NCI-H1048 (cell line): Measurements from ENCODE around the gene COPS9.

Experiments used
- DNase-seq: peaks from one replicate; lab custom pipeline; 2025; lab: John Stamatoyannopoulos, UW

COPS9 gene

GRCh38 chr2:240147911-240148587, 11.9 kb upstream of the COPS9 start:
- DNase-seq, result no peak

GRCh38 chr2:240147382-240147781, 11.3 kb upstream of the COPS9 start:
- DNase-seq, result no peak

DNA sequence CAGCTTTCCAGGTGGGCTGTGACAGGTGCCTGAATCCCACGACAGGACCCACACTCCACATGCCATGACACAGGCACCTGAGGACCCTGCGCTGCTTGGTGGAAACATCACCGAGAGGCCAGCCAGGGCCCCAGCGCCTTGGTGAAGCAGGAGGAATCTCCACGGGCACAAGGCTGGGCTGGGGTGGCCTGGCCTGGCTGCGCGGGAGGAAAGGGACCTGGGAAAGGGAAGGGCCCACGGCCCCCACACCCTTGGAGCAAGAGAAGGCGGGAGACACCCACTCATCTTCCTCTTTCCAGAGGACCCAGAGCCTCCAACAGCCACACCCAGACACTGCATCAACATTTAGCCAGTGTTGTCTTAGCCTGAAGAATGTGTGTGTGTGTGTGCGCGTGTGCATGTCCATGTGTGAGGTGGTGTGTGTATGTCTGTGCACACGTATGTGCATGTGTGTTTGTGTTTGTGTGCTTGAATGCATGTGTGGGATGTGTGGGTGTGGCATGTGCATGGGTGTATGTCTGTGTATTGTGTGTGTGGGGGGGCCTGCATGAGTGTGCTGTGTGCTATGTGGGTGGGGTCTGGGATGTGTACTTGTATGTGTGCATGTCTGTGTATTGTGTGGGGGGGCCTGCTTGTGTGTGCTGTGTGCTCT, 10.6 kb upstream of the COPS9 start:
- DNase-seq, result no peak

DNA sequence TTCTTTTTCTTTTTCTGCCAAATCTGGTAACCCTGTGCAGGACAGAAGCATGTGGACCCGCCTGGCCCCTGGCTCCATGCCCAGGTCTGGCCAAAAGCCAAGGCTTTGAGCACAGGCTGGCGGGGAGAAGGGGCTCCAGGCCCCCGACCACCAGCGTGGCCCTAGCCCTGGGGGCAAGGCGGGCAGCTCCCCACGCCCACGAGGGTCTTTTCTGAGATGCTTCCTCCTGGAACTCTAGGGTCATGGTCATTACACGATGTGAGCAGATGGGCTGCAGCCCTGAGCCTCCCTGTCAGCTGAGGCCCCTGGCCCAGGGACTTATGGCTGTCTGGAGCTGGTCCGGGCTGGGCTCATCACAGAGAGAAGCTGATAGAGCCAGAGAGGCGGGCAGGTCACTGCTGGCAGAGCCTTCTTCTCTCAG, 10.0 kb upstream of the COPS9 start:
- no peak for DNase-seq

GRCh38 chr2:240145461-240145860, 9.4 kb upstream of the COPS9 start:
- DNase-seq, result no peak

- no peak for DNase-seq
These were observed 8.7 kb upstream of the COPS9 start for GRCh38 chr2:240144649-240145261.

GRCh38 chr2:240143801-240144648, 7.9 kb upstream of the COPS9 start:
- DNase-seq, result no peak

DNA sequence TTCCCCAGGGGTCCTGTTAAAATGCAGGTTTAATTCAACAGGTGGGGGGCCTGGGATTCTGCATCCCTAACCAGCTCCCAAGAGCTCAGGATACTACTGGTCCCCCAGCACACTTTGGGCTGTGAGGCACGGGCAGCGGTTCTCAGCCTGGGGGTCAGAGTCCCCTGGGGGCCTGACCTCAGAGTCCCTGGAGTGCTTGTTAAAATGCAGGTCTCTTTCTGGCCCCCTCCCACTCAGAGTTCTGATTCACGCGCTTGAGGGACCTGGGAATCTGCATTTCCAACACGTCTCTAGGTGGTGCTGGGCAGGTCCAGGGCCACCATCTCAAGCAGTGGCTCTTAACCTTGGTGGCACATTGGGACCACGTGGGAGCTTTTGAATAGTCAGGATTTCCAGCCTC, 7.2 kb upstream of the COPS9 start:
- no peak for DNase-seq

- DNase-seq, result no peak
These were observed 6.8 kb upstream of the COPS9 start for GRCh38 chr2:240142859-240143258.

GRCh38 chr2:240142256-240142775, 6.2 kb upstream of the COPS9 start:
- no peak for DNase-seq

GRCh38 chr2:240141736-240142135, 5.6 kb upstream of the COPS9 start:
- no peak for DNase-seq

DNA sequence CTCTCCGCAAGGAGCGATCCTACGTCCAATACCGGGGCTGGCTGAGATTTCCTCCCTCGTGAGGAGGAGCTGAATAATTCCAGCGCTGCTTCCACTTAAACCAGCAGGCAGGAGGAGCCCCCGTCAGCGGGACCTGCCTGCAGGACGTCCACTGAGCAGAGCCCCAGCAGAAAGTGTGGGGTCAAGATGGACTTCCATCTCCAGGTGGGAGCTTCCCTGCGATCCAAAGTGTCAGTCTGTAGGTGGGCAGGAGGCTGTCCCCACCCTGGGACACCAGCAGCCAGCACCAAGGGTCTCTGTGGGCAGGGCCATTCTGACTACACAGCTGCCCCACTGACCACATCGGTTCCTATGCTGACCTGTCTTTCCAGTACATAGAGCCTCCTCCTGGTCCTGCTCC, 4.8 kb upstream of the COPS9 start:
- DNase-seq, result no peak

GRCh38 chr2:240140511-240140910, 4.4 kb upstream of the COPS9 start, which contains the start of gene OTOS:
Gene OTOS (minus strand): TSS chr2:240140658. CDS start chr2:240140326, 332 bp downstream.
- no peak for DNase-seq

DNA sequence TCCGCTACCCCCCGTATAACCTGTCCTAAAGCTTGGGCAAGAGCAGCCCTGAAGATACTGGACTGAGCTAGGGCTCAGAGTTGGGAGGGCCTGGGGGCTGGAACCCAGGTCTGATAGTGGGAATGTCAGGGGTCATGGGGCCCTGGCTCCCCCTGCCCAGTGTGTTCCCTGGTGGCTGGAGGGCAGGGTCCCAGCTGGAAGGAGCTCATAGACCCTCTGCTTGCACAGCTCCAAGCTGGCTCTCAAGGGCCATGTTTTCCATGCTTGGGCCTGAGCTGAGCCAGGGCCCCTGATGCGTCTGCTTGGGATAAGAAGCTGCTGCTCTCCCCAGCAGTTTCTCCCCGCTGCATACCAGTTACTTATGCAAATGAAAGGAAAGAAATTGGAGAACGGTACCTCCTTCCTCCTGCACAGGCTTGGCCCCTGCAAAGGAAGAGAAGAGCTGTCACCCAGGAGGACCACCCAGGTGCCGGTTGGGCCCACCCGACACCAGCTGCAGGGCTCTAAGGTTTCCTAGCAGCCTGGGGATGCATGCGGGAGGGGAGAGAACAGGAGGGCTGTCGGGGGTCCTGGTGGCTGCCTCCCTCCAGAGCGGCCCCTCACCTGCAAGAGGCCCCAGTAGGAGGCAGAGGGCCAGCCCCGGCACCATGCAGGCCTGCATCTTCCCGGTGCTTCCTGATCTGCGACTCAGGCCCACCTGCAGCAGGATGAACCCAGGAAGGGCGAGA, 3.7 kb upstream of the COPS9 start:
- no peak for DNase-seq

DNA sequence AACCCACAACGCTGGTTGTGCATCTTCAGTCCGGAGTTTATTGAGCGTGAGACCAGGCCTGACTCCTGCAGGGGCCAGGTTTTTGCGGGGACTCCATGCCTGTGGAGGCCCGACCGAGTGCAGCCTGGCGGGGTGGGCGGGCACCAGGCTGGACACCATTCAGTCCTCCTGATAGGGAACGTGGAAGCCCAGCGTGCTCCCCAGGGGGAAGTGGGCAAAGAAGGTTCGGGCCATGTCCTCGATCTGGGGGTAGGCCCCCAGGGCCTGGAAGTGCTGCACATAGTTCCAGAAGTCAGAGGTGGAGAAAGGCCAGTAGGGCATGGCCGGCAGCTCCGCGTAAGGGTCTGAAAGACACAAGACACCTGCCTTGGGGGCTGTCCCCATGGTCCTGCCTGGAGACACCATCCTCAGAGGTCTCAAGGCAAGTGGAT, 2.9 kb upstream of the COPS9 start:
- DNase-seq, result no peak

DNA sequence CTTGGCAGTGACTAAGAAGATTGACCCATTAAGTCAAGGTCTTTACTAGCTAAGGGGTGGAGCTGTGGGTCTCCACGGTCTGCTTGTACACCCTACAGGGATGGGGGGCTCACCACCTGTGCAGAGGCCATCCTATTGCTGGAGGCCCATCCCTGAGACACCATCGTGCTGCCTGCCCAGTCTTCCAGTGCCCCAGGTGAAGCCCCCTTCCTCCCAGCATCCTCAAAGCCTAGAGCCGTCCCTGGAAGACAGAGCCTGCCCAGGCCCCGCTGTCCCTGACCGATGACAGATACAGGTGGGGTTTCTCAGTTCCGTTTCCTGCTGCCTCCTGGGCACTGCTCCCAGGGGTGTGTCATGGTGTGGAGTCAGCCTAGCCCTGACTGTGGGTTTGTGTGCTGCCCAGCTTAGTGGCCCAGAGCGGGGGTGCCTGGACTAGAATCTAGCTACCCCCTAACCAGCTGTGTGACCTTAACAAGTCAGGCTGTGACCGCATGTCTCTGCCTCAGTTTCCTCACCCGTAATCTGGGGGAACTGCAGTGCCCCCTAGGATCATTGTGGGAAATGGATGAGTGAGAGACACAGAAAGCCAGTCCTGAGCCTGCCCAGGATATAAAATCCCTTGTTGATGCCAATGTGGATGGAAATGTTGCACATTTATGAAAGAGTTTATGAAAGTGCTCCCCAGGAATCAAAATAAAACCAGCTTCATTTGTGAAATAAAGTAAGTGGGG, 2.3 kb upstream of the COPS9 start:
- DNase-seq, result no peak

GRCh38 chr2:240137596-240138253, 1.6 kb upstream of the COPS9 start:
- DNase-seq, result no peak

DNA sequence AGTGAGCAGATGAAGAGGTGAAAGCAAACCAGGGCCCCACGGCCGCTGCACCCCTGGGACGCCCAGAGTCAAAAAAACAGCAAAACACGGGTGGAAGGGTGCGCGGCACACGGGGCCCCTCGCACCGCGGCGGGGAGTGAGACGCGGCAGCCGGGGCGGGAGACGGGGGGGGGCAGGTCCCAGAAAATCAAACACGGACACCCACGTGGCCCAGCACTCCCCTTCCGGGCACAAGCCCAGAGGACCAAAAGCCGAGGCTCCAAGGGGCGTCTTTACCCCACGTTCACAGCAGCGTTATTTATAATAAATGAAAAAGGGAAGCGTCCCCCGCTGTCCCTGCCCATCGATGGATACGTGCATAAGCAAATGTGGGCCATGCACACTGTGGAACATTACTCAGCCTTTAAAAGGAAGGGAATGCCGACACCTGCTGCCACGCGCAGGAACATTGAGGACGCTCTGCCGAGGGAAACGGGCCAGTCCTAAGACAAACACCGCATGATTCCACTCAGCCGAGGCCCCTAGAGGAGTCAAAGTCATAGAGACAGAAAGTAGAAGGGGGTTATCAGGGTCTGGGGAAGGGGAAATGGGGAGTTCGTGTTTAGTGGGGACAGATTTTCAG, 677 bp upstream of the COPS9 start:
- no peak for DNase-seq

- DNase-seq, result no peak
These were observed 446 bp downstream of the COPS9 start for GRCh38 chr2:240135706-240136012.

GRCh38 chr2:240134956-240135520, 1.1 kb downstream of the COPS9 start:
- DNase-seq, result no peak
